Prostate gland (tissue), 2 donors: ENCODE measurements around the gene HOXB7.

Experiments used
- CTCF ChIP-seq, 4 experiments: fragments of 200-600 bp in 2 of 4; fragments of 450-650 bp in 2 of 4; sonication (generic) in 2 of 4; IDR thresholded peaks; 1 replicate in 3 of 4; 2 replicates in 1 of 4; pipeline ENCODE4 v1.5.1; 2016 to 2019; ENCODE audit warnings: antibody characterized with exemption in 4 of 4, mild to moderate bottlenecking in 2 of 4, moderate library complexity in 2 of 4
- POLR2A ChIP-seq: fragments of 450-650 bp; IDR thresholded peaks from one replicate; pipeline ENCODE4 v1.6.1; 2016; ENCODE audit warnings: antibody characterized with exemption, mild to moderate bottlenecking
- POLR2AphosphoS5 ChIP-seq: sonication (generic); formaldehyde crosslinking; IDR thresholded peaks from one replicate; pipeline ENCODE4 v1.6.1; 2017; ENCODE audit warnings: antibody characterized with exemption

- TF ChIP-seq POLR2A (no peak), CTCF (IDR thresholded peaks at IDR 0.05) (peak in 1 of 4 experiments; percentile 23), POLR2AphosphoS5 (peak; percentile 6)
Measured at GRCh38 chr17:48612854-48613691, 2.3 kb upstream of the HOXB7 start.
